HEK293T (cell line): ENCODE data around the gene CRTAC1.

Source experiments
- ARNT ChIP-seq: fragments of 450-650 bp; IDR thresholded peaks from 2 replicates; pipeline ENCODE4 v1.6.1; 2017; ENCODE audit warnings: mild to moderate bottlenecking
- BHLHE40 ChIP-seq: fragments of 450-650 bp; IDR thresholded peaks from 2 replicates; pipeline ENCODE4 v1.6.1; 2016; ENCODE audit warnings: mild to moderate bottlenecking, moderate library complexity, borderline replicate concordance
- FOXK2 ChIP-seq: fragments of 450-650 bp; IDR thresholded peaks from 2 replicates; pipeline ENCODE4 v1.6.1; 2016; ENCODE audit warnings: mild to moderate bottlenecking
- FOXM1 ChIP-seq: fragments of 450-650 bp; IDR thresholded peaks from 2 replicates; pipeline ENCODE4 v1.6.1; 2017; ENCODE audit warnings: mild to moderate bottlenecking, borderline replicate concordance
- L3MBTL2 ChIP-seq: fragments of 450-650 bp; conservative IDR thresholded peaks from 2 replicates; pipeline ENCODE4 v1.6.1; 2016; ENCODE audit warnings: mild to moderate bottlenecking
- NFRKB ChIP-seq: fragments of 450-650 bp; IDR thresholded peaks from 2 replicates; pipeline ENCODE4 v1.6.1; 2016; ENCODE audit warnings: mild to moderate bottlenecking, moderate library complexity
- PKNOX1 ChIP-seq: fragments of 450-650 bp; IDR thresholded peaks from 2 replicates; pipeline ENCODE4 v1.6.1; 2016
- SP1 ChIP-seq: fragments of 450-650 bp; IDR thresholded peaks from 2 replicates; pipeline ENCODE4 v1.6.1; 2017
- SUZ12 ChIP-seq: fragments of 450-650 bp; IDR thresholded peaks from 2 replicates; pipeline ENCODE4 v1.6.1; 2016; ENCODE audit warnings: mild to moderate bottlenecking
- TARDBP ChIP-seq: fragments of 450-650 bp; IDR thresholded peaks from 2 replicates; pipeline ENCODE4 v1.6.1; 2016

- TF ChIP-seq SP1 (no peak), FOXM1 (no peak), BHLHE40 (no peak), L3MBTL2 (no peak), NFRKB (no peak), PKNOX1 (no peak), ARNT (no peak), SUZ12 (no peak), FOXK2 (no peak), TARDBP (no peak)
Measured at GRCh38 chr10:98029149-98030092, 1.0 kb downstream of the CRTAC1 start.
